CD4-positive, alpha-beta T cell treated with Interleukin-1 beta for 1 hour (primary cell): ENCODE results near the gene CYB561D1.

ENCODE experiments used
- DNase-seq, 2 donors: peaks; one replicate each; pipeline ENCODE4 v3.0.0-alpha.2; 2020 to 2022

The CYB561D1 gene

GRCh38 chr1:109531826-109532364 lies 38.0 kb downstream of the CYB561D1 start:
- DNase-seq: no peak

GRCh38 chr1:109532365-109533136 lies 38.7 kb downstream of the CYB561D1 start:
- peak; percentile 86 to 91 for DNase-seq

GRCh38 chr1:109534307-109534858 lies 40.5 kb downstream of the CYB561D1 start:
- no peak for DNase-seq

DNA sequence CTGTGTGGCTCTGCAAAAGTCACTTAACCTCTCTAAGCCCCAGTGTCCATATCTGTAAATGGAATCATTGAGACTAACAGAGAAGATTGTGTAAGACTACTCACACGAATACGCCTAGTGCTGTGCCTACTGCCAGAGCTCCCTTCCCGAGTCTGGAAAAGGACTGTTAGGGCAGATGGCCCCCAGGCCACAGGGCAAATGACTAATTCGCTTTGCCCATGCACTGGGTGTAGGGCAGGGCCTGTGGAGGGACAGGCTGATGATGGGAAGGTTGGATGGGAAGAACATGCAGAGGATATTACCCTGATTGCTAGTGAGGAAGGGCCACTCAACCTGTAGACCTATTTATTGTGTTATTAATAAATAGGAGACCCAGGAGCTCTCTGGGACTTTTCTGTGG lies 41.6 kb downstream of the CYB561D1 start:
- DNase-seq: no peak

GRCh38 chr1:109535971-109536491 lies 42.1 kb downstream of the CYB561D1 start:
- no peak for DNase-seq

GRCh38 chr1:109537450-109538178 lies 43.7 kb downstream of the CYB561D1 start:
- no peak for DNase-seq

GRCh38 chr1:109538827-109539555 lies 45.1 kb downstream of the CYB561D1 start:
- DNase-seq: no peak

- DNase-seq: no peak
Observed at GRCh38 chr1:109539676-109540075, 45.8 kb downstream of the CYB561D1 start, which contains the start of gene GPR61. GPR61 (plus strand) TSS chr1:109539872; CDS start chr1:109543023, 3,151 bp downstream.

DNA sequence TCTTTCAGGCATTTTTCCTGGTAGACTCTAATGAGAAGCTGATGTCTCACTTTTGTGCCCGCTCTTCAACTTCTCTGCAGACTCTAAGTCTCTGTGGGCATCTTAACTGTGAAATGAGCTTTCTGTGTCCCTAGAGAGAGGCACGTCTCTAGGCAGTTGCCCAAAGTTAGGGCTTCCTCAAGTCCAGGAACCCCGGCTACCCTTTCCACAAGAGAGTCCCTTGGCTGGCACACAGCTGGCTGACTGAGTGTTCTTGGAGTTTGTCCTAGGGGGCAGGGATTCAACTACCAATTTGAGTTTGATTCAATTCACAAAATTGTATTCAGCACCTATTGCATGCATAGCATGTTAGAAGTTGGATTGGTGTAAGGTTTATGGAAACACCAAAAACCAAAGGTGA lies 47.2 kb downstream of the CYB561D1 start:
- no peak for DNase-seq

- no peak for DNase-seq
Observed at GRCh38 chr1:109542657-109543056, 48.8 kb downstream of the CYB561D1 start.

DNA sequence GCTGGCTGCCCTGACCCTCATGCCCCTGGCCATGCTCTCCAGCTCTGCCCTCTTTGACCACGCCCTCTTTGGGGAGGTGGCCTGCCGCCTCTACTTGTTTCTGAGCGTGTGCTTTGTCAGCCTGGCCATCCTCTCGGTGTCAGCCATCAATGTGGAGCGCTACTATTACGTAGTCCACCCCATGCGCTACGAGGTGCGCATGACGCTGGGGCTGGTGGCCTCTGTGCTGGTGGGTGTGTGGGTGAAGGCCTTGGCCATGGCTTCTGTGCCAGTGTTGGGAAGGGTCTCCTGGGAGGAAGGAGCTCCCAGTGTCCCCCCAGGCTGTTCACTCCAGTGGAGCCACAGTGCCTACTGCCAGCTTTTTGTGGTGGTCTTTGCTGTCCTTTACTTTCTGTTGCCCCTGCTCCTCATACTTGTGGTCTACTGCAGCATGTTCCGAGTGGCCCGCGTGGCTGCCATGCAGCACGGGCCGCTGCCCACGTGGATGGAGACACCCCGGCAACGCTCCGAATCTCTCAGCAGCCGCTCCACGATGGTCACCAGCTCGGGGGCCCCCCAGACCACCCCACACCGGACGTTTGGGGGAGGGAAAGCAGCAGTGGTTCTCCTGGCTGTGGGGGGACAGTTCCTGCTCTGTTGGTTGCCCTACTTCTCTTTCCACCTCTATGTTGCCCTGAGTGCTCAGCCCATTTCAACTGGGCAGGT lies 49.5 kb downstream of the CYB561D1 start:
- DNase-seq: no peak

DNA sequence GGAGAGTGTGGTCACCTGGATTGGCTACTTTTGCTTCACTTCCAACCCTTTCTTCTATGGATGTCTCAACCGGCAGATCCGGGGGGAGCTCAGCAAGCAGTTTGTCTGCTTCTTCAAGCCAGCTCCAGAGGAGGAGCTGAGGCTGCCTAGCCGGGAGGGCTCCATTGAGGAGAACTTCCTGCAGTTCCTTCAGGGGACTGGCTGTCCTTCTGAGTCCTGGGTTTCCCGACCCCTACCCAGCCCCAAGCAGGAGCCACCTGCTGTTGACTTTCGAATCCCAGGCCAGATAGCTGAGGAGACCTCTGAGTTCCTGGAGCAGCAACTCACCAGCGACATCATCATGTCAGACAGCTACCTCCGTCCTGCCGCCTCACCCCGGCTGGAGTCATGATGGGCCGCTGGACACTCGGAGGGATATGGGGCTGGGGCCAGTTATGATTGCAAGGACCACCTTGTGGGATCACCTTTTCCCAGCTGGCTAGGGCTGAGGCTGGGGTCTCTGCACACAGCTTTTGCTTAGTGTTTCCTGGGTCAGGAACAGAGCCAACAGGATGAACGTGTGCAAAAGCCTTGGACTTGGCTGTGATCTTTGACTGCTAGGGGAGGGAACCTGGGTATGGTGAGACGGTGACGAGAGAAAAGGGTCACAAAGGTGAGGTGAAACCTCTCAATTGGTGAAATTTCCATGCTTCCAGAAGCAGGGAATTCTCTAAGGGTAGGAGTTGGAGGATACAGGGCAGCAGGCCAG lies 50.3 kb downstream of the CYB561D1 start:
- DNase-seq: no peak

GRCh38 chr1:109546311-109547109 lies 52.6 kb downstream of the CYB561D1 start:
- DNase-seq: peak; percentile 88 to 91

DNA sequence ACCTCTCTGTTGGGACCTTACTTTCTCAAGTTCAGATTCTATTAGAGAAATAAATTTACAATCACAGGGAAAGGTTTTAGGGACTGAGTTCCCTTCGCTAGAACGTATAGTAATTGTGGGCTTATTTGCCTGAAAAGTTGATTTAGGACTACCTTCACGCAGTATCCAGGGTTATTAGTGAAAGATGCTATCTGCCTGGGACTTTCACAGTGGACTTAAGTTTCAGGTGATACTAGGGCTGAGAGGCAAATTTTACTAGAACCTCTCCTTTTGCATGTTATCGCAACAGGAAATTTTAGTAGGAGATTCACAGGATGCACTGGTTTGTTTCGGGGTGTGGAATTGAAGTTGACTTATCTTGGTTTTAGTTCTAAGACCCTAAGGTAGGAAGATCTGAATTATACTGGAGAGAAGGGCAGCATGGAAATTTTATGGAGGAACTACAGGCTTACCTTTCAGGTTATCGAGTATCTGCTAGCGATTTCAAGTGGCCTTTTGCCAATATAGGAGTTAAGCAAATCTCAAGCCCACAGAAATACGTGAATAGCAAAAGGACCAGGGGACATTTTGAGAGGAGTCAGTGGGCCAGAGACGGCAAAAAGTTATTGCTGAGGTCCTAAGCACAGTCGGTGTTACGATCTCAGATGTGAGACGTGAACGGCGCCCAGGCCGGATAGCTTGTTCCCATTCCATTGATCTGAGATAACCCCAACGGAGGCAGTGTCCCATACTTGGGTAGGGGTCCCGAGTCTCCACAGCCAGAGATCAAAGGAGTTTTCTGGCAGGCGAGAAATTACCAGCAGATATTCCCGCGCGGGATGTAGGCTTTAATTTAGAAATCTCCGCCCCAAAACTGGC lies 53.8 kb downstream of the CYB561D1 start:
- DNase-seq: peak in 1 of 2 donors; percentile 34

DNA sequence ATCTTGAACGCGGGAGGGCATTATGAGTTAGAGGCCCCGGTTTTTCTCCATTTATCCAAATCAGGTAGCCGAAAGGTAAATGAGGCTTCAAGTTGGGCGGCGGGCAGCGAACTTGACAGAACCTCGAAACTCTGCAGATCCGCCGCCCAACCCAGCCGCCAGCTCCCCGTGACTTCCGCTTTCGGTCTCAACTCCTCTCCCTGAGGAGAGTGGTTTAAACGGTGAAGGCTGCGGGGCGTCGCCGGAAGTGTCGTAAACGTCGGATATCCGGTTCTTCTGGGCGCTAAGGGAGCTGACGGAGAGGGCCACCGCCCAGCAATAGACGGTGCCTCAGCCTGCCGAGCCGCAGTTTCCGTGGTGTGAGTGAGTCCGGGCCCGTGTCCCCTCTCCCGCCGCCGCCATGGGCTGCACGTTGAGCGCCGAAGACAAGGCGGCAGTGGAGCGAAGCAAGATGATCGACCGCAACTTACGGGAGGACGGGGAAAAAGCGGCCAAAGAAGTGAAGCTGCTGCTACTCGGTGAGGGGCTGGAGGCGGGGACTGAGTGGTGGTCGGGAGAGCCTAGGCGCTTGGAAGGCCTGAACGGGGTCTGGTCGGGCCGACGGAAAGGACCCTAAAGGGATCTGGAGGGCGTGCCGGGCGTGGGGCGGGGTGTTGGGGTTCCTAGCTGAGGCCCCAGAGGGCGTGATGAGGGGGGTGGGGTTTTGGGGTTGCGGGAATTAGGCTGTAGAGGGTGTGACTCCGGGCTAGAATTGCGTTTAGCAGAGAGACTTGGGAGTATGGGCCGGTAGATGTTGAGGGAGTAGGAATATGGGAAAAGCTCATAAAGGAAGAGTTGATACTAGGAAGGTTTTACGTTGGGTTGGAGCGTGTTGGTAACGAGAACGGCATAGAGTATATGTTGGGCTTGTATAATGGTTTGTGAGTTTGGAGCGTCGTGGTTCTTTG lies 54.7 kb downstream of the CYB561D1 start, which contains the start of gene GNAI3:
Gene GNAI3 (plus strand): TSS at position 295 of the 947 bp plus-strand sequence. CDS start 106 bp downstream, at position 401.
- peak; percentile 96 for DNase-seq
